Stimulated activated CD8-positive, alpha-beta memory T cell treated with anti-CD3 and anti-CD28 coated beads, Interleukin-7, amount 100 ng/mL, for 4 hours (primary cell): ENCODE measurements around the gene CLOCK.

Source experiments
- DNase-seq, 2 donors: peaks; one replicate each; pipeline ENCODE4 v3.0.0-alpha.2; 2020; ENCODE audit warnings: low read depth in 2 of 2

The CLOCK gene

DNA sequence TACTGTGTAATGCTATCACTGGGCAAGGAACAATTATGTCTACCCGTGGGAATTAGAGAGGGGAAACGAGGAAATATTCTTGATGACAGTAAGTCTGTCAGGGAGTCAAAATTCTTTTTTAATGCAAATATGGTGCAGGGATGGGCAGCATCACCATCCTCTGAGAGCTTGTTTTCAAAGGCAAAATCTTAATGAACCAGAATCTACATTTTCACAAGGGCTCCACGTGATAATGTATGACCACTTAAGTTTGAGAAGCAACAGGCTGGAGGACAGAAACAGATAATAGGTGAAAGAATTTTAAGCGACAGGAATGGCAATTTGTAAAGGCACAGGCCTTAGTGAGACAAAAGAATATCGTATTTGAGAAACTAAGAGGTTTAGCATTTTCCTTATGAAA, 63.4 kb downstream of the CLOCK start:
- no peak for DNase-seq

DNA sequence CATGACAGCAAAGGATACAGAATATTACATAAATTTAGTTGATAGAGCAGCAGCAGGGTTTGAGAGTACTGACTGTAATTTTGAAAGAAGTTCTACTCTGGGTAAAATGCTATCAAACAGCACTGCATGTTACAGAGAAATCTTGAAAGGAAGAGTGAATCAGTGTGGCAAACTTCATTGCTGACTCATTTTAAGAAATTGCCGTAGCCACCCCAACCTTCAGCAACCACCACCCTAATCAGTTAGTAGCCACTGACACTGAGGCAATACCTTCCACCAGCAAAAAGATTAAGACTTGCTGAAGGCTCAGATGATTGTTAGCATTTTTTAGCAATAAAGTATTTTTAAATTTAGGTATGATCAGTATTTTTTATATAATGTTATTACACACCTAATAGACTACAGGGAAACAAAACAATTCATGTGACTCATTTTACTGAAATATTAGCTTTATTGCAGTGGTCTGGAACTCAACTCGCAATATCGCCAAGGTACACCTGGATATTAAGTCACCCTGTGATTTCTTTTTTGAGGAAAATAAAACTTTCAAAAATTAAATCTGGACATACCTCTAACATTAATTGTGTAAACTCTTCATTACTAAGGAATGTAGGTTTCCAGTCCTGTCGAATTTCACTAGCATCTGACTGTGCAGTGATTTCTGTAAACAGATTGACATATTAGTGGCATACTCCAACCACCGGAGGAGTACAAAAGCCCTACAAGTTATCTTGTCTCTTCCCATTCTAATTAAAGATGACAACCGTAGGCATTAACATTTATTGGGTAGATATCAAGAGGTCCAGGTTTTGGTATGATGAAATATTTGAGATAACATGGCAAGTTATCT, 71.1 kb downstream of the CLOCK start:
- DNase-seq, result no peak

DNA sequence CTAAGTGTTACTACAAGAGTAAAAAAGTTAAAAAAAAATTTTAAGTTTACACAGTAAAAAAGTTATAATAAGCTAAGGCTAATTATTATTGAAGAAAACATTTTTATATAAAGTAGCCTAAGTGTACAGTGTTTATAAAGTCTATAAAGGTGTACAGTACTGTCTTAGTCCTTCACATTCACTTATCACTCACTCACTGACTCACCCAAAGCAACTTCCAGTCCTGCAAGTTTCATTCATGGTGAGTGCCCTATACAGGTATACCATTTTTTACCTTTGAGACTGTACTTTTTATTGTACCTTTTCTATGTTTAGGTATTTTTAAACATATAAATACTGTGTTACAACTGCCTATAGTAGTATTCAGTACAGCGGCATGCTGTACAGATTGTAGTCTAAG, 76.7 kb downstream of the CLOCK start:
- no peak for DNase-seq

DNA sequence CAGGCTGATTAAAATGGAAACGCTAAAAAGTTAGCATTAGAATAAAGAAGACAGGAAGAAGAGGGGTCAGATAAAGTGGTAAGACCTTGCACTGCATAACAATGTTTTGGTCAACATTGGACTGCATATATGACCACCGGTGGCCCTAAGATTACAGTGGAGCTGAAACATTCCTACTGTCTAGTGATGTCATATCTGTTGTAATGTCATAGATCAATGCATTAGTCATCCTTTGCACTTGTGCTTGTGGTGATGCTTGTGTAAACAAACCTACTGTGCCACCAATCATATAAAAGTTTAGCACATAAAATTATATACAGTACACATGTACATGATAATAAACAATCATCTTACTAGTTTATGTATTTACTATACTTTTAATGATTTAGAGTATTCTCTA, 78.0 kb downstream of the CLOCK start:
- DNase-seq, result no peak

DNA sequence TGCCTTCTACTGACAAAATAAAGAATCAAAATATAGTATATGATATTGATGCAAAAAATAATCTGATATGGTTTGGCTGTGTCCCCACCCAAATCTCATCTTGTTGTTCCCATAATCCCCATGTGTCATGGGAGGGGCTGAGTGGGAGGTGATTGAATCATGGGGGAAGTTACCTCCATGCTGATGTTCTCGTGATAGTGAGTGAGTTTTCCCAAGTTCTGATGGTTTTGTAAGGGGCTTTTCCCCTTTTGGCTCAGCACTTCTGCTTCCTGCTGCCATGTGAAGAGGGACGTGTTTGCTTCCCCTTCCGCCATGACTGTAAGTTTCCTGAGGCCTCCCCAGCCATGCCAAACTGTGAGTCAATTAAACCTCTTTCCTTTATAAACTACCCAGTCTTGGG, 80.7 kb downstream of the CLOCK start:
- no peak for DNase-seq

DNA sequence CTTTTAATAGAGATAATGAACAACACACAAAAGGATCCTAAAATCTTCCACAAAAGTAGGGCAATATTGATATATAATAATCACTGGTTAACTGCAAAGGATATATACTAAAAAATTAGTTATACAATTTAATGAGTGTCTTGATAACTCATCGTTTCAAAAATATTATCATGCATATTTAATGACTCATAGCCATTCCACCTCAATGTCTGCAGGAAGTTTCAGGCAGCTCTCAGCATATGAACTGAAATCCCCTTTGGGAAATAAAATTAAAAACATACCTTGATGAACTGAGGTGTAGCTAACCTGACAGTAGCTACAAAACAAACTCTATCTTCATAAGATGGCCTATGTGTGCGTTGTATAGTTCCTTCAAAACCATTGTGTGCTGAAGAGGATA, 88.1 kb downstream of the CLOCK start:
- DNase-seq, result no peak

DNA sequence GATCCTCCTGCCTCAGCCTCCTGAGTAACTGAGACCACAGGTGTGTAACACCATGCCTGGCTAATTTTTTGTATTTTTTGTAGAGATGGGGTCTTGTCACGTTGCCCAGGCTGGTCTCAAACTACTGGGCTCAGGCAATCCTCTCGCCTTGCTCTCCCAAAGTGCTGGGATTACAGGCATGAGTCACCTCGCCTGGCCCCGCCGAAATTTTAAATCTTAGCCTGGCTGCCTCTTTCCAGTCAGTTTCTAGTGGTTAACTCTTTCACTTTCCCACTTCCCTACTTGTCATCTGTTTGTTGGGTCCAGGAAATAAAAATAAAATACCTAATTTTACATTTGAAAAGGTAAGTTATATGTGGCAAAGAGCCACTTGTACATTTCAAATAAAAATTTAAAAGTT, 88.5 kb downstream of the CLOCK start:
- no peak for DNase-seq

DNA sequence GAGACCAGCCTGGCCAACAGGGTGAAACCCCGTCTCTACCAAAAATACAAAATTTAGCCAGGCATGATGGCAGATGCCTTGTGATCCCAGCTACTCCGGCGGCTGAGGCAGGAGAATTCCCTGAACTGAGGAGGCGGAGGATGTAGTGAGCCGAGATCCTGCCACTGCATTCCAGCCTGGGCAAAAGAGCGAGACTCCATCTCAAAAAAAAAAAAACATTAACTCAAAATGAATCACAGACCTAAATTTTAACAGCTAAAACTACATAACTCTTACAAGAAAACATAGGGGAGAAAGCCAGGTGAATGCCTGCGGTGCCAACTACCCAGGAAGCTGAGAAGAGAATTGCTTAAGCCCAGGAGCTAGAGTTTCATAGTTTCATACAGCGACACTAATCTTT, 96.1 kb downstream of the CLOCK start:
- no peak for DNase-seq

DNA sequence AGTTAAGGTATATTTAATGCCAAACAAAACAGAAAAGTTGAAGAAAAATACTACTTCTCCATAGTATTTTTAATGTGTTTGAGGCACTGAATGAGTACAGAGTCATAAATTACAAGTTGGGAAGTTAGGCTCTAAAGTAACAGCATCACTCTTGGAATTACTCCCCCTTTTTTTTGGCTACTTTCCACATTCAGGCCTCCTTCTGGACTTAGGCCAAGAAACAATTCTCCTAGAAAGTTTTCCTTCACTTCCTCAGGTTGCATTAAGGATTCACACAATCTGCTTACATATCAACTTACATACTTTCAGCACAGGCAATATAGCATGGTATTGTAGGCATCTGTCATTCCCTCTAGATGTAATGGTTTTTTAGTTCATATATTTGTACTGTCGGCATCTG, 98.9 kb downstream of the CLOCK start:
- DNase-seq, result no peak

DNA sequence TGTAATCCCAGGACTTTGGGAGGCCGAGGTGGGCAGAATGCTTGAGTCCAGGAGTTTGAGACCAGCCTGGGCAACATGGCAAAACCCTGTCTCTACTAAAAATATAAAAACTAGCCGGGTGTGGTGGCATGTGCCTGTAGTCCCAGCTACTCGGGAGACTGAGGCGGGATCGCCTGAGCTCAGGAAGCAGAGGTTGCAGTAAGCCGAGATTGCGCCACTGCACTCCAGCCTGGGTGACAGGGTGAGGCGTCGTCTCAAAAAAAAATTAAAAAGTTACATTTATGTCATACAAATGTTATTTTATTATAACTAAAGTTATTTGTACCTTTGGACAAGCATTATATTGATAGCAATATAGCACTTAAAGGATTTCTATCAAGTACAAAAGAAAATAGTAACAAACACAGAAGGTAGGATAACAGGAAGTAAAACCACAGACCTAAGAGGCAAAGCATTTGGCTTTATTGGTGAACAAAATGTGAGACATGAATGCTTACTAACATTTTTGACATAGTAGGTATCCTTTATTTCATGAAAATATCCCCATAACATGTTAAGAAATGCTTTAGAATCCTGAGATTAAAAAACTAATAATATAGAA, 99.5 kb downstream of the CLOCK start:
- DNase-seq, result no peak

DNA sequence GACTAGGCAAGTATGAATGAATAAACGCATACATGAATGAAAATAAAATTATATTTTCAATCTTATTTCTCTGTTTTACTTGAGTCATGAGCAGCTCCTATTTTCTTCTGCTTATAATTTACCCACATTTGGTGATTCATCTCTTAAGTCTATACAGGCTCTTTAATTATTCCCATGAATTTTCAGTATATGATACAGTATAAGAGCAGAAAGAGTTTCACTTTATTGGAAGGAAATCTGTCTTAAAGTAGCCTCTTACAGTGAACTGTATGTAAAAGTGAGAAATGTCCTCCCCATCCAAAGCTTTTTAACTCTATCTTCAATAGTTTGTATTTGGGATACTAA, 100.2 kb downstream of the CLOCK start:
- DNase-seq, result no peak

DNA sequence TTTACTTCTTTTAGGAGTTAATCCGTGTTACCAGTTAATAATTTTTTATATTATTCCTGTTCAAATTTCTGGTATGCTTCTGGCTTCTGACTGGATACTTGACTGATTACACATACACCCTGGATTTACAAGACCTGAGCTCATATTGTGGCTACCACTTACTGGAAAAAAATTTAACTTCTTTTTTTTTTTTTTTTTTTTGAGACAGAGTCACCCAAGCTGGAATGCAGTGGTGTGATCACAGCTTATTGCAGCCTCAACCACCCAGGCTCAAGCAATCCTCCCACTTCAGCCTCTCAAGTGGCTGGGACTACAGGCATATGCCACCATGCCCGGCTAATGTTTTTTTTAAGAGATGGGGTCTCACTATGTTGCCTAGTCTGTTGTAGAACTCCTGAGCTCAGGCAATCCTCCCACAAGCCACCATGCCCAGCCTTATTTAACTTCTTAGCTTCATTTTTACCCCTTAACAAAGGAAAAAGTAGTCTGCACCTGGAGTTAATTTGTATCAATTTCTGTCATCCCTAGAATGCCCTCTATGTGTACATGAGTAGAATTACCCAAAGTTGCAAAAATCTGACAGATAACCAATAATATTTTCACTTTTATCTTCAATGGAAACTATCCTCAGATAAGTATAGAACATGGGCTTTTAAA, 100.7 kb downstream of the CLOCK start:
- no peak for DNase-seq

DNA sequence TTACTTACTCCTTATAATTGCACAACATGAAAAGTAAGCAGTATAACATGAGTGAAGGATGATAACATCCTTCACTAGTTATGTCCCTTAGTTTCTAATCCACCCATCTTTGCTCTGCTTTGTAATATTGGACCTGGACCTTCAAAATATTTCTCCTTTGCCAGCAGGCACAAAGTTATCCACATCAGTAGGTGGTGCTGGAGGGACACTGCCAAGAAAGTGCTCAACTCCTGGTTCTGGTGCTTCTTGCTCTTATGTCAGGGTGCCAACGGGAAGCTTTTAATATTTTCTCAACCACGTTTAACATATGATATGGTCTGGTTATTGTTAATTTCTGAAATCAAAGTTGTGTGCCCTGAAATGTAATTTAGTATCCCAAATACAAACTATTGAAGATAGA, 101.9 kb downstream of the CLOCK start:
- DNase-seq, result no peak

DNA sequence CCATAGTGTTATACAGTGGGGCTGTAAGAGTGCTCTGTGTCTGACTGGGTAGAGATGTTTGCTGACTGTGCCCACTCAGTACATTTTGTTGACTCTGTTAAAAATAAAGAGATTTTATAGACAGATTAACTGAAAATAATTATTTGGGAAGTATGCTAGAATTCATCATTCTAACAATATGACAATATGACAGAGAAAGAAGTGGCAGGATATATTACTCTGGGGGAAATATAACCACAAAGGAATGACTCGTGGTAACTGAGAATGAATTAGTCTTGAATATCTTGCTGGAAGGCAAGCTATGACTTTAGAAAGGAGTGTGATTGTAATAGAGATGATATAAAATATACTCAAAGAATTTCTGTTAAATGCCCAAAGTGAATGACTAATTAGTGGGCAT, 104.2 kb downstream of the CLOCK start:
- DNase-seq, result no peak

DNA sequence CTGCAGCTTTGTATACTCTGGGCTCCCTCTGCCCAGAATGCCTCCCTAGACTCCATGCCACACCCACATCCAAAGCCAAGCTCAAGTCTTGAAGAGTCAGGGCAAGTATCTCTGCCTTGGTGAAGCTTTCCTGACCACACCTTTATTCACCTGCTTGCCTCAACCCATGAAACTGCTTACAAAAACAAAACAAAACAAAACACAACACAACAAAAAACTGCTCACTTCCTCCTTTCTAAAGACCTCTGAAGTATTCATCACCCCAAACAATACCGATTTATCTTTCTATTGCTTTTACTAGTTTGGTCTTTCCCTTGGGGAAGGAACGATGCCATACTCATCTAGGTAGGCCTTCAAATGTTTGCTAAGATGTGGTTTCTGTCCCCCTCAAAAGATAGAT, 105.9 kb downstream of the CLOCK start:
- no peak for DNase-seq

DNA sequence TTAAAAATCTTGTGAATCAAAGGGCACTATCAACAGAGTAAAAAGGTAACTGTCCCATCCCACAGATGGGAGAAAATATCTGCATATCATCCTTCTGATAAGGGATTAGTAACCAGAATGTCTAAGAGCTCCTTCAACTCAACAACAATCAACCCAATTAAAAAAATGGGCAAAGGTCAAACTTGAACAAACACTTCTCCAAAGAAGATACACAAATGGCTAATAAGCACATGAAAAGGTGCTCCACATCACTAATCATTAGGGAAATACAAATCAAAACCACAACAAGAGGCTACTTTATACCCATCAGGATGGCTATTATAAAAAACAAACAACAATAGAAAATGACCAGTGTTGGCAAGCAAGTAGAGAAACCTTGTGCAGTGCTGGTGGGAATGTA, 107.7 kb downstream of the CLOCK start:
- no peak for DNase-seq

DNA sequence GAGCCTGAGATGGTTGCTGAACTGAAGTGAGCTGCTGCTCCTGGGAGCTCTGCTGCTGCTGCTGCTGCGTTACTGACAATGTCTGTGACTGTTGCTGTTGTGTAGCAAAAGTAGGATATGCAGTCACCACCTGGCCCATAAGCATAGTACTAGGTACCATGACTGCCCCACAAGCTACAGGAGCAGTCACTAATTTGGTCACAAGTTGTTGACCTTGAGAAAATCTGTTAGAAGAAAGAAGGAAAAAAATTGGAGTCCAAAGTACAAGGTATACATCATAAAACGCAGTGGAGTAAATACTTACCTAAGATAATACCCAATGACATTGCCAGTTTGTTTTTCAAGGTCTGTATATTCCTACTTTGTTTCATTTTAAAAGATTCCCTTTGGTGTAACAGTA, 108.4 kb downstream of the CLOCK start:
- no peak for DNase-seq

DNA sequence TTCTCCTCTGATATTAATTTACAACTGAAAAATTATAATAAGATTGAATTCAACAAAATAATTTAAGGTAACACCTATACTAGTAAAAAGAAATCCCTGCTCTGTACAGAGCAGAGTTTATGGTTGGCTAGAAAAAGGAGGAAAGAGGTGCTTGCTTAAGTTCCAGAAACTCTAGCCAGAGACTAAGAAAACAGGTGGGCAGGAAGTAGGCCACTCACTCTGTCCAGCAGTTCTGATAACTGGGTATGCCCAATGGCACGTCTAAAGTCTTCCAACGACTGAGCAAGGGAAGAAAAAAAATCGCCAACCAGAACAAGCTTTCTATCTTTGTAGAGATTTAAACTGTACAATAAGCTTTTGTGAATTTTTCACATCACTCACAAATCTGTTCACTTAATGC, 108.9 kb downstream of the CLOCK start:
- DNase-seq, result no peak

DNA sequence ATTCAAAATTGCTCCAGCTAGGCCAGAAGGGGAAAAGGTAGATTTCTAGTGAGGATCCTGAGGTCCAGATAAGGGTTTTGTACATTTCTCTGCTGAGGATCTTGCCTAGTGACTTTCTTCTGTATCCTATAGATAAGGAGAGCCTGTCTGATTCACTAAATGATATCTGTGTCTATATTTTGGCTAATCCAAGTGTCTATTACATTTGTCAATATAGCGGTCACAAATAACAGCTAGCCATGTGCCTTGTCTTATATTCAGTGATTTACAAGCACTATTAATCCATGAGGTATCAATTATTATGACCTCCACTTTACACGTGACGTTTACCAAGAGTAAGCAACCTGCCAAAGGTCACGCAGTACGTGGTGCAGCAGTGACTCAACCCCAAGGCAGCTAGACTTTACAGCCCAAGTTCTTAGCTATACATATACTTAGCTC, 109.3 kb downstream of the CLOCK start:
- DNase-seq, result no peak

DNA sequence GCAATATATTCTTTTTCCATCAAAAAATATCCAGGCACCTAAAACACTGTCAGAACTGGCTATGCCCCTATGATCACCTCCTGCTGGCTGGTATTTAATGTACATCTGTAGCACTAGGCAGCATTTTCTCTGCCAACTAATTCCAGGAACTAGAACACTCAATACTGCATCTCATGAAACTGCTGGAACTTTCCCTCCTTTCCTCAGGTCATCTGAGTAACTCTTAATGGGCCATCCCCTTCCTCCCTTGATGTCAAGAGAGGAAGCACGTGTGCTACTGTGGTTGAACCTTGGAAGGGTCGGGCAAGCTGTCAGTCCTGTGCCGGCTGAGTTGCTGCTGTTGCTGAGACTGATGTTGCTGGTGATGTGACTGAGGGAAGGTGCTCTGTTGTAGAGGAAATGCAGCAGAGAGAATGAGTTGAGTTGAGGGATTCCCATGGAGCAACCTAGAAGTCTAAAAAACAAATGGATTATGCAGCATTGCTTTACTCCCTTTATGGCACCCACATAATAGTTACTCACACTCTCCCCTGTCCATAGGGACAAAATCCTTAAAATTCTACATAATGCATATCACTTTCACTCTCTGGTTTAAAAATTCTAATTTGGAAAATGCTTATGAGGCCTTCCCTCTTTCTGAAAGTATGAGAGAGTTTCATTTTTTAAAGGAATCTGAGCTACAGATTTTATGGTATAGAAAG, 111.4 kb downstream of the CLOCK start:
- DNase-seq, result no peak

DNA sequence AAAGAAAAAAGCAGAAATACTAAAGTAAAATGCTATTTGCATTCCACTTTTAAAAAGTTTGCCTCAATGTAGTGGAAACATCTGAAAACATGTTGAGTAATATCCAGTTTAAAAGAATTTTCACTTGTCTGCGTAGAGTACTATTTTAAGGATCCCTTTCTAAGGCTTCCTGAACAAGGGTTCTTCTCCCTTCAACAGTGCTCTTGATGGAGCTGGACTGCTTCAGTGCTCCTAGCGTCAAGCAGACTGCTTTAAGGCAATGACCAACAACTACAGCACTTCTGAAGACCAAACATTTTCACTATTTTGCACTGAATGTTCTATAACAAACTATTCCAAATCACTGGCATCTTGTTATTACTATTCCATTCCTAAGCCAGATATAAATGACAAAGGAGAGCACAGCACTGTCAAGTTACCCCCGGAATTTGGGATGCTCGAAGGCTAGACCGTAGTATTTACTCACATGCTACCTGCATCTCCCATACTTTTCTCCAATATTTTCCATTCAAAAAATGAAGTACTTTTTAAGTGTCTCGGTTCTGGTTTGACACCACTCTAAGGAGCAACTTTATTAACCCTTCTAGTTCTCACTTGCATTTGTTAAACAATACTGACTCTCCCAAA, 114.9 kb downstream of the CLOCK start:
- no peak for DNase-seq

DNA sequence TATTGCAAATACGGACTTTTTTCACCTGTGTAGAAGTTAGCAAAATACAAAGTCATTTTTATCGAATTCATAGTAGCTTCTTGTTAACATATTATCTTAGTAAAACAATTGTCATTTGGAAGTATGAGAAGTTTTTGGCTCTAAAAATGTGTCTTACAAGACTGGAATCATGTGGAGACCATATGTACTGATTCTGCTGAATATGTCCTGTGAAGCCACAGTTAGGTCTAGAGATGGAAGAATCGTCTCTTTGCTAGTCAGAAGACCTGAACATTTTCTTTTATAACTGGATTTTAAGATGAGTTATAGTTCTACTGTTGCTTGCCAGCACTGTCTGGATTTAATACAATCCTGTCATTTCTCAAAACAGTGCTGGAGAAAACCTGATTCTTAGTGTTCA, 121.9 kb downstream of the CLOCK start:
- DNase-seq, result no peak
